K562 (cell line): Measurements from ENCODE around the gene SLC35B1. TPM values are rescaled to one million over a fixed set of nuclear protein-coding genes. Genes with fewer than 3 reads are reported as not detected.

Experiments
- BRF1 ChIP-seq: IDR thresholded peaks from 3 replicates; pipeline ENCODE4 v1.6.1; 2011; ENCODE audit warnings: borderline replicate concordance, mild to moderate bottlenecking; ENCODE audit not compliant: insufficient read length; ENCODE audit errors: extremely low read depth
- C11orf30 ChIP-seq: fragments of 450-650 bp; IDR thresholded peaks from 2 replicates; pipeline ENCODE4 v1.6.1; 2016; ENCODE audit warnings: low read depth, mild to moderate bottlenecking
- CCNT2 ChIP-seq: IDR thresholded peaks from 2 replicates; pipeline ENCODE4 v1.6.1; 2011; ENCODE audit warnings: borderline replicate concordance, low read depth, mild to moderate bottlenecking, moderate library complexity, mixed read lengths, low read length; ENCODE audit not compliant: insufficient read length; ENCODE audit errors: extremely low read depth
- CREBBP ChIP-seq: IDR thresholded peaks from one replicate; pipeline ENCODE4 v1.6.1; 2012; ENCODE audit warnings: low read depth, mild to moderate bottlenecking, control low read depth, inconsistent platforms, low read length
- ETV6 ChIP-seq, 3 experiments: fragments of 150-350 bp in 1 of 3; sonication (generic) in 1 of 3; formaldehyde crosslinking in 1 of 3; IDR thresholded peaks; 2 replicates each; pipeline versions ENCODE4 v1.6.1 to v1.8.0; 2014 to 2022; ENCODE audit warnings: borderline replicate concordance in 2 of 3, low read depth in 2 of 3, antibody characterized with exemption in 1 of 3, low read length in 1 of 3, mild to moderate bottlenecking in 1 of 3, missing genetic modification reagents in 1 of 3
- GTF2E2 ChIP-seq: fragments of 200-800 bp; sonication (Bioruptor generic); IDR thresholded peaks from 2 replicates; pipeline ENCODE4 v1.6.1; 2016; ENCODE audit warnings: missing genetic modification characterization, missing compliant biosample characterization
- HDAC6 ChIP-seq: IDR thresholded peaks from 2 replicates; pipeline ENCODE4 v1.6.1; 2012; ENCODE audit warnings: low read depth, mild to moderate bottlenecking, control low read depth, inconsistent platforms, low read length, moderate library complexity
- NR4A1 ChIP-seq, 2 experiments: fragments of 250-450 bp in 1 of 2; fragments of 450-650 bp in 1 of 2; sonication (Bioruptor Pico) in 1 of 2; IDR thresholded peaks; 2 replicates each; pipeline versions ENCODE4 v1.4.0 to v1.6.1; 2016 to 2020; ENCODE audit warnings: mild to moderate bottlenecking in 2 of 2, missing compliant biosample characterization in 1 of 2, missing genetic modification characterization in 1 of 2, moderate library complexity in 1 of 2
- PHF8 ChIP-seq: fragments of 200-600 bp; sonication (generic); IDR thresholded peaks from 2 replicates; pipeline ENCODE4 v1.6.1; 2012; ENCODE audit warnings: mixed run types, mild to moderate bottlenecking, inconsistent platforms, low read length, moderate library complexity, borderline replicate concordance
- POLR2AphosphoS2 ChIP-seq: IDR thresholded peaks from 2 replicates; pipeline ENCODE4 v1.6.1; 2012; ENCODE audit warnings: low read length, improper control_type of control experiment
- RAD21 ChIP-seq, 2 experiments: fragments of 250-450 bp in 1 of 2; fragments of 450-650 bp in 1 of 2; sonication (Bioruptor Pico) in 1 of 2; formaldehyde crosslinking in 1 of 2; IDR thresholded peaks in 1 of 2; conservative IDR thresholded peaks in 1 of 2; 2 replicates each; pipeline versions ENCODE4 v1.4.0 to v1.8.0; 2020 to 2022; ENCODE audit warnings: mild to moderate bottlenecking in 2 of 2, moderate library complexity in 1 of 2
- RFX1 ChIP-seq: fragments of 450-650 bp; IDR thresholded peaks from 2 replicates; pipeline ENCODE4 v1.6.1; 2016; ENCODE audit warnings: mild to moderate bottlenecking, moderate library complexity
- SMC3 ChIP-seq: conservative IDR thresholded peaks from 2 replicates; pipeline ENCODE4 v1.6.1; 2011; ENCODE audit warnings: low read depth, low read length, improper control_type of control experiment; ENCODE audit not compliant: insufficient read depth
- TOE1 ChIP-seq, 2 experiments: fragments of 450-650 bp in 1 of 2; sonication (generic) in 1 of 2; formaldehyde crosslinking in 1 of 2; IDR thresholded peaks; 2 replicates each; pipeline versions ENCODE4 v1.7.1 to v1.8.0; 2016 to 2022; ENCODE audit warnings: borderline replicate concordance in 2 of 2, mild to moderate bottlenecking in 2 of 2, antibody characterized with exemption in 1 of 2, inconsistent platforms in 1 of 2, low read depth in 1 of 2, missing genetic modification reagents in 1 of 2, moderate library complexity in 1 of 2
- ZNF134 ChIP-seq: fragments of 250-450 bp; sonication (Bioruptor Pico); conservative IDR thresholded peaks from 2 replicates; pipeline ENCODE4 v1.4.0; 2020
- ZNF146 ChIP-seq: IDR thresholded peaks from one replicate; pipeline ENCODE4 v1.6.1; 2018; ENCODE audit warnings: missing compliant biosample characterization; ENCODE audit not compliant: unreplicated experiment
- ZNF507 ChIP-seq: conservative IDR thresholded peaks from 2 replicates; pipeline ENCODE4 v1.6.1; 2017; ENCODE audit warnings: missing genetic modification characterization, missing compliant biosample characterization
- ZNF717 ChIP-seq: fragments of 250-450 bp; sonication (Bioruptor Pico); IDR thresholded peaks from 2 replicates; pipeline ENCODE4 v1.5.0; 2021
- ZNF766 ChIP-seq: fragments of 200-800 bp; sonication (Bioruptor generic); conservative IDR thresholded peaks from 2 replicates; pipeline ENCODE4 v1.6.1; 2016; ENCODE audit warnings: missing genetic modification characterization, missing compliant biosample characterization
- polyA plus RNA-seq, 8 experiments: library from polyadenylated mRNA; depleted of rRNA in 4 of 8; stranded (reverse) in 5 of 8; unstranded in 3 of 8; fragments of >200 nt; fragmentation: Nextera tagmentation in 2 of 8; fragmentation: Illumina TruSeq in 1 of 8; extraction: Ambion mirVana in 2 of 8; extraction: Trizol in 1 of 8; gene quantifications; 2 replicates each; pipeline versions ENCODE4 v1.2.1 to v1.2.3, GENCODE V29; 2011 to 2014; ENCODE audit warnings: inconsistent platforms in 1 of 8, missing spikeins in 1 of 8
- total RNA-seq, 7 experiments: library from RNA; depleted of rRNA in 6 of 7; stranded (reverse); fragments of >200 nt in 6 of 7; fragmentation: Illumina TruSeq in 2 of 7; extraction: Trizol in 2 of 7; gene quantifications; 2 replicates each; pipeline versions ENCODE4 v1.2.1 to v1.2.3, GENCODE V29; 2011 to 2021; ENCODE audit warnings: low replicate concordance in 1 of 7
- TF ChIP-seq, protein P1 (sequence below), 2 experiments: fragments of 250-450 bp in 1 of 2; fragments of 450-650 bp in 1 of 2; sonication (Bioruptor Pico) in 1 of 2; IDR thresholded peaks; 2 replicates each; pipeline versions ENCODE4 v1.6.1 to v1.8.0; 2016 to 2021; ENCODE audit warnings: mild to moderate bottlenecking in 2 of 2, moderate library complexity in 2 of 2, missing compliant biosample characterization in 1 of 2, missing genetic modification characterization in 1 of 2
- TF ChIP-seq, protein P2 (sequence below): fragments of 450-650 bp; formaldehyde crosslinking; IDR thresholded peaks from 2 replicates; pipeline ENCODE4 v1.4.0; 2022; ENCODE audit warnings: missing genetic modification characterization
- TF ChIP-seq, protein P3 (sequence below): fragments of 450-650 bp; formaldehyde crosslinking; IDR thresholded peaks from 2 replicates; pipeline ENCODE4 v1.4.0; 2020; ENCODE audit warnings: mild to moderate bottlenecking

SLC35B1 gene
- total and polyA plus RNA-seq, 9 of the 15 experiments (the other 6 are each of a cell fraction or from before 2014, with no cell fraction given) = 51.4 to 87.9 (median 66.3) TPM

DNA sequence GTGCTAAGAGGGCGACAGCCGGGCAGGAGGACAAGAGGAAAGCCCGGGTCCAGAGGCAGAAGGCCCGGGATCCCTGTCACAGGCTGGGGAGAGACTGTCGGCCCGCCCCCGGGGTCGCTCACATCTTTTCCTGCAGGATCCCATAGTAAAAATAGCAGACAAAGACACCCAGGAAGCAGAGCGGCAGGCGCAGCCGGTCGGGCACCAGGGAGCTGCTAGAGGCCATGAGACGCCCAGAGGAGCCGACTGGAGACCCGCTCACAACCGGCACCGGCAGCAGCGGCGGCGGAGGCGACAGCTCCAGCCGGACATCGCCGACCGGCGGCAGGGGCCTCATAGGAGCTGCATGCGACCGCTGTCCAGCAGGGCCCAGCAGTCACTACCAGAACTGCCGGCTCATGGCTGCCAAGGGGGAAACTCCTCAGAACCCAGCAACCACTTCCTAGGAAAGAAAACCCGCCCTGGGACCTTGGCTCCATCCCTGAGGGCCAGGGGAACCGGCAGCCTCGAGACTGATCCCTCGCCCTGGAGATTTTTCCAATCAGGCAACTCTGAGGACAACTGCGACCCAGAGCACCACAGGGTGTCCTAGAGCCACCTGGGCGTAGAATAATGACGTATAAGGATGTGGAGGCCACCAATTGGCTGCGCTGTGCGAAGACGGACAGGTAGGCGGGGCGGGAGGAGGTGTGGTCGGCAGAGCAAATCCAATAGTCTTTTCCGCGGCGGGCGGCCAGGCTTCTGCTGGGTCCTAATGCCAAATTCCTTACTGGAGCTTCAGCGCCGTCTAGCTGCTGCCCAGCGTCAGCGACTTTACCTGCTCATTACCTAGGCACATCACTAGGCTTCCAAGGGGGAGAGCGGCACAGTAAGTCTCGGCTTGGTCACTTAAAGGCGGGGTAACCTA is at the start of gene SLC35B1 (continued):
- TF ChIP-seq, protein P1, sequence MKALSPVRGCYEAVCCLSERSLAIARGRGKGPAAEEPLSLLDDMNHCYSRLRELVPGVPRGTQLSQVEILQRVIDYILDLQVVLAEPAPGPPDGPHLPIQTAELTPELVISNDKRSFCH (CRISPR knock-in tag; IDR thresholded peaks at IDR 0.05) = no peak
- TF ChIP-seq, protein P1 (tag; IDR thresholded peaks at IDR 0.05) = peak; percentile 57; the same call in 1 of the 2 replicates
- TF ChIP-seq BRF1 = no peak
- 0 out of 2 replicates have a peak, but pooled peaks have one; percentile 26 for TF ChIP-seq ZNF766
- peak; percentile 89 for TF ChIP-seq PHF8
- TF ChIP-seq GTF2E2 = 0 out of 2 replicates have a peak, but pooled peaks have one; percentile 27
- no peak for TF ChIP-seq ETV6 (IDR thresholded peaks at IDR 0.05; ENCODE audit: borderline replicate concordance in 1 of 2, low read depth in 2 of 2, low read length in 1 of 2)
- TF ChIP-seq ETV6 (CRISPR knock-in tag; IDR thresholded peaks at IDR 0.05; ENCODE audit: borderline replicate concordance) = no peak
- peak; percentile 57 for TF ChIP-seq CCNT2
- TF ChIP-seq CREBBP = no peak
- TF ChIP-seq, protein P2, sequence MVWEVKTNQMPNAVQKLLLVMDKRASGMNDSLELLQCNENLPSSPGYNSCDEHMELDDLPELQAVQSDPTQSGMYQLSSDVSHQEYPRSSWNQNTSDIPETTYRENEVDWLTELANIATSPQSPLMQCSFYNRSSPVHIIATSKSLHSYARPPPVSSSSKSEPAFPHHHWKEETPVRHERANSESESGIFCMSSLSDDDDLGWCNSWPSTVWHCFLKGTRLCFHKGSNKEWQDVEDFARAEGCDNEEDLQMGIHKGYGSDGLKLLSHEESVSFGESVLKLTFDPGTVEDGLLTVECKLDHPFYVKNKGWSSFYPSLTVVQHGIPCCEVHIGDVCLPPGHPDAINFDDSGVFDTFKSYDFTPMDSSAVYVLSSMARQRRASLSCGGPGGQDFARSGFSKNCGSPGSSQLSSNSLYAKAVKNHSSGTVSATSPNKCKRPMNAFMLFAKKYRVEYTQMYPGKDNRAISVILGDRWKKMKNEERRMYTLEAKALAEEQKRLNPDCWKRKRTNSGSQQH (CRISPR knock-in tag) = peak; percentile 6; the same call in 1 of the 2 replicates
- TF ChIP-seq, protein P3, sequence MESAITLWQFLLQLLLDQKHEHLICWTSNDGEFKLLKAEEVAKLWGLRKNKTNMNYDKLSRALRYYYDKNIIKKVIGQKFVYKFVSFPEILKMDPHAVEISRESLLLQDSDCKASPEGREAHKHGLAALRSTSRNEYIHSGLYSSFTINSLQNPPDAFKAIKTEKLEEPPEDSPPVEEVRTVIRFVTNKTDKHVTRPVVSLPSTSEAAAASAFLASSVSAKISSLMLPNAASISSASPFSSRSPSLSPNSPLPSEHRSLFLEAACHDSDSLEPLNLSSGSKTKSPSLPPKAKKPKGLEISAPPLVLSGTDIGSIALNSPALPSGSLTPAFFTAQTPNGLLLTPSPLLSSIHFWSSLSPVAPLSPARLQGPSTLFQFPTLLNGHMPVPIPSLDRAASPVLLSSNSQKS (CRISPR knock-in tag) = no peak
- TF ChIP-seq RFX1 = no peak
- no peak for TF ChIP-seq ZNF717
- peak; percentile 96 for TF ChIP-seq TOE1 (IDR thresholded peaks at IDR 0.05; ENCODE audit: borderline replicate concordance)
- no peak for TF ChIP-seq TOE1 (CRISPR knock-in tag; IDR thresholded peaks at IDR 0.05; ENCODE audit: borderline replicate concordance, low read depth)
- peak; percentile 100 for TF ChIP-seq C11orf30
- TF ChIP-seq NR4A1 (CRISPR knock-in tag; IDR thresholded peaks at IDR 0.05) = no peak
- no peak for TF ChIP-seq NR4A1 (tag; IDR thresholded peaks at IDR 0.05)
- TF ChIP-seq ZNF134 (CRISPR knock-in tag) = no peak
- TF ChIP-seq ZNF146 (CRISPR knock-in tag) = no peak
- no peak for TF ChIP-seq ZNF507
- peak; percentile 77 to 81 for TF ChIP-seq RAD21 (CRISPR knock-in tag; conservative IDR thresholded peaks at IDR 0.05 in 1 of 2, IDR thresholded peaks at IDR 0.05 in 1 of 2)
- TF ChIP-seq POLR2AphosphoS2 = peak; percentile 98; the same call in 1 of the 2 replicates
- no peak for TF ChIP-seq HDAC6
- peak; percentile 74 for TF ChIP-seq SMC3
